Esophagus mucosa (tissue), 1 donor: ENCODE results near the gene MARCHF7. TPM values are rescaled to one million over a fixed set of nuclear protein-coding genes. Genes with fewer than 3 reads are reported as not detected.
"Not testable (repeated sequence)": the region's sequence is repeated elsewhere in the genome, so short reads cannot be mapped to it uniquely, and the experiment has no call there.

ENCODE experiments used
- ATAC-seq: fragments of 200-7000 bp; cut with Tn5 transposase; one replicate; pipeline ENCODE4 v1.9.1; 2020
- total RNA-seq: library from RNA; stranded (reverse); gene quantifications from one replicate; pipeline ENCODE4 v1.2.4, GENCODE V29; 2023
- donor health status: DM: yes; HTN: yes; CAD: no.

MARCHF7 gene, protein sequence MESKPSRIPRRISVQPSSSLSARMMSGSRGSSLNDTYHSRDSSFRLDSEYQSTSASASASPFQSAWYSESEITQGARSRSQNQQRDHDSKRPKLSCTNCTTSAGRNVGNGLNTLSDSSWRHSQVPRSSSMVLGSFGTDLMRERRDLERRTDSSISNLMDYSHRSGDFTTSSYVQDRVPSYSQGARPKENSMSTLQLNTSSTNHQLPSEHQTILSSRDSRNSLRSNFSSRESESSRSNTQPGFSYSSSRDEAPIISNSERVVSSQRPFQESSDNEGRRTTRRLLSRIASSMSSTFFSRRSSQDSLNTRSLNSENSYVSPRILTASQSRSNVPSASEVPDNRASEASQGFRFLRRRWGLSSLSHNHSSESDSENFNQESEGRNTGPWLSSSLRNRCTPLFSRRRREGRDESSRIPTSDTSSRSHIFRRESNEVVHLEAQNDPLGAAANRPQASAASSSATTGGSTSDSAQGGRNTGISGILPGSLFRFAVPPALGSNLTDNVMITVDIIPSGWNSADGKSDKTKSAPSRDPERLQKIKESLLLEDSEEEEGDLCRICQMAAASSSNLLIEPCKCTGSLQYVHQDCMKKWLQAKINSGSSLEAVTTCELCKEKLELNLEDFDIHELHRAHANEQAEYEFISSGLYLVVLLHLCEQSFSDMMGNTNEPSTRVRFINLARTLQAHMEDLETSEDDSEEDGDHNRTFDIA
- total RNA-seq = 86.3 TPM

DNA sequence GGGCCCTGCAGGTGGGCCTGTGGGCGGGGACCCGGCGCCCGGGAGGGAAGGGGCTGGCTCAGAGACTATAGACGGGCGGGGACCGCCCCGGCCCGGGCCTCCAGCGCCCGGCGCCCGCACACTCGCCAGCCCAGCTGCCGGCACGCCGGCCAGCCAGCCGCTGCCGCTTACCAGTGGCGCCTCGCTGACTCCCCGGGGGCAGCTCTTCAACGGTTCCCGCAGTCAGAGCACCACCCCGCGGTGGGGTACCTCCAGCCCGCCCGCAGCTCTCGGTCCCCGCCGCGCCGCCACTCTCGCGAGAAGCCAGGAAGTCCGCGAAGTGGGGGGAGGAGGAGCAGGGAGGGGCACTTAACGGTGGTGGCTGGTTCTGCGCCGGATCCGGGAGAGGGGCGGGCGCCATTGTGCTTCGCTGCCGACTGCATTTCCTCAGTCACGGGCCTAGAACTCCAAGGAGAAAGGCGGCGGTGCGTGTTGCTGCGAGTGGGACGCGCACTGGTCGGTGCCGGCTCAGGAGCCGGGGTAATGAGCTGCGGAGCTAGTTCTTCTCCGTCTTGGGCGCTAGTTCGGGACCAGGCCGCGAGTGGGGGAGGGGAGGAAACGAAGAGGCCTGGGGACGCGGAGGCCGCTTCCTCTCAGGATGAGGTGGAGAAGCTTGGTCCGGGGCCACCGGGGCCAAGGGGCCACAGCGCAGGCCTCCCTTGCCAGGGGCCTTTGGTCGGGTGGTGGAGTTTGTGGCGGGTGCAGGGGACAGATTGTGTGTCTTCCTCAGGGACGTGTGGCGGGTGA is at the start of gene MARCHF7:
TSS of gene MARCHF7 (plus strand) at position 364 of the 786 bp plus-strand sequence. CDS start 16,517 bp downstream, outside the sequence.
- ATAC-seq = peak; percentile 97

DNA sequence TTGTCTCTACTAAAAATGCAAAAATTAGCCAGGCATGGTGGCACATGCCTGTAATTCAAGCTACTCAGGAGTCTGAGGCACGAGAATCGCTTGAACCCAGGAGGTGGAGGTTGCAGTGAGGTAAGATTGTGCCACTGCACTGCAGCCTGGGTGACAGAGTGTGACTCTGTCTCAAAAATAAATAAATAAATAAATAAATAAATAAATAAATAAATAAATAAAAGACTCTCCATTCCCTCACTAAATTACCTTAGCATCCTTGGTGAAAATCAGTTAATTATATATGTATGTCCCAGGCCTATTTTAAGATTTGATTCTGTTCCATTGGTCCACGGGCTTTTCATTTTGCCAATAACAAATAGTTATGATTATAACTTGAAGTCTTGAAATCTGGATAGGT is 44.9 kb upstream of the MARCHF7 start:
- not testable (repeated sequence) for ATAC-seq

DNA sequence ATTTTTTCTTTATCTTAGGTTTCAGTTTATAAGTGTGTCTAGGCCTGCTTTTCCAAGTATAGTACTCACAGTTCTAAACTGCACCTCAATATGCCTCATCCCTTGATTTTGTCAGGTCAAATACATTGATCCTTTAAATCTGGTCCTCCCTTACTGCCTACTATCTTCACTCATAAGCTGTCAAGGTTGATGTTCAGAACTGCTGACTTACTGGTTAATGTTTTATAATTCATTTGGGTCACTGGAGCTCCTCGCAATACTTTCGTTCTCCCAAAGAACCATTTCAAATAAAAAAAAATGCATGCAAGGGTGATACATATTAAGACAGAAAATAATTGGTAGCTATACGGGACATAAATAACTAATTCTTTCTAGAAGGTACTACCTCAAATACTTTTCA is 41.3 kb upstream of the MARCHF7 start:
- no peak for ATAC-seq

- no peak for ATAC-seq
These were observed 34.7 kb upstream of the MARCHF7 start for GRCh38 chr2:159677654-159678053.

DNA sequence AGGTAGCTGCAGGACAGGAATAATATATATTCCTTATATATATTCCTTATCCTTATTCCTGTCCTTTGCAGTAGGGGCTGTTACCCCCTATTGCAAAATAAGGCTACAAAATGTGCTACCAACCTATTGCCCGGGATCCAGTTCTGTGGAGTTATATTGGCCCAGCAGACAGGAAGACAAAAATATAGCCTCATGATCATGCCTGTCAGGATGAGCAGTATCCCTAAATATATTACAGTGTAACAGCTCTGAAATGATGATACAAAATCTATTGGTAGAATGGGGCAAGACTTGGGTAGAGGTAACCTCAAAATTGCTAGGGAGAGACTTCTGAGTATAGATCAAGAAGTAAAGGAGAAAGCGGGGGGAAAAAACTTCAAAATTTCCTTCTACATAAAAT is 31.6 kb upstream of the MARCHF7 start:
- ATAC-seq = no peak

GRCh38 chr2:159683817-159684216 is 28.5 kb upstream of the MARCHF7 start:
- ATAC-seq = no peak

GRCh38 chr2:159684796-159685195 is 27.5 kb upstream of the MARCHF7 start:
- no peak for ATAC-seq

GRCh38 chr2:159694500-159695040 is 17.7 kb upstream of the MARCHF7 start:
- ATAC-seq = no peak

DNA sequence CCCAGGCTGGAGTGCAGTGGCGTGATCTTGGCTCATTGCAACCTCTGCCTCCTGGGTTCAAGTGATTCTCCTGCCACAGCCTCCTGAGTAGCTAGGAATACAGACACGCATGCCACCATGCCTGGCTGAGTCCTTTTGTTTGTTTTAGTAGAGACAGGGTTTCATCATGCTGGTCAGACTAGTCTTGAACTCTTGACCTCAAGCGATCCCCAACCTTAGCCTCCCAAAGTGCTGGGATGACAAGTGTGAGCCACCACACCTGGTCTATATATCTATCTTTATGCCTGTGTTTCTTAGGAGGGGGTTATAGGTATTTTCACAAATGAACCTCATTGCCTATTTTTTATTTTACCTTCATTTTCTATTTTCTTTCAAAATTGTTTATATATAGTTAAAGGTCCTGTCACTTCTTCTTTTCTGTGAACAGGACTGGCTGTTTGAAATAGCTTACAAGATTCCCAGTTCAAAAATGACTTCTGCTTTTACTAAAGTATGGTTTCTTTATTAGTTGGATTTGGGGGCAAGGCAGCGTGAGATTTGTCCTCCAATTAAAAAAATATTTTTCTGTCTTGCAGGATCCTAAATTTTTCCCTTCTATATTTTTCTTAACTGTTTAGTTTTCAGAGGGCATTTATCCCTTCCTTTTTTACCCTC is 16.4 kb upstream of the MARCHF7 start:
- no peak for ATAC-seq

- ATAC-seq = no peak
These were observed 8.8 kb upstream of the MARCHF7 start for GRCh38 chr2:159703491-159703890.

DNA sequence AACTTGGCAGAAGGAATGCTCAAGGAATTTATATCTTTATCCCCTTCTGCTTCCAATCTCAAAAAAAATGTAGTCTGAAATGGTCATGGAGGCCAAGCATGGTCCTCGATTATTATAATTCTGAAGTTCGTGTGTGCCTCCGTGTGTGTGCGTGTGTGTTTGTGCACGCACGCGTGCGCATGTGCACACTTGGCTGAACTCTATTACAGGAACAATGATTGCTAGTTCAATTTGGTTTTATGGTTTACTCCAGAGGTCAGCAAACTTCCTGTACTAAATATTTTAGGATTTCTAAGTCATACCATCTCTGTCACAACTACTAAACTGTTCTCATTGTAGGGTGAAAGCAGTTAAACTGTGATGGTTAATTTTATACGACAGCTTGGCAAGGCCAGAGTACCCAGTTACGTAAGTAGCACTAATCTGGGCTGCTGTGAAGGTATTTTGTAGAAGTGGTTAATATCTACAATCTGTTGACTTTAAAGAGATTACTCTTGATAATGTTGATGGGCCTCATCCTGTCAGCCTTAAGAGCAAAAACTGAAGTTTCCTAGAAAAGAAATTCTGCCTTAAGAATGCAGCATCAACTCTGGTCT is 5.8 kb upstream of the MARCHF7 start:
- no peak for ATAC-seq

GRCh38 chr2:159708066-159708760 is 4.1 kb upstream of the MARCHF7 start:
- no peak for ATAC-seq

- ATAC-seq = no peak
These were observed 1.6 kb upstream of the MARCHF7 start for GRCh38 chr2:159710601-159711180.

GRCh38 chr2:159711562-159712142 is 654 bp upstream of the MARCHF7 start:
- ATAC-seq = no peak

DNA sequence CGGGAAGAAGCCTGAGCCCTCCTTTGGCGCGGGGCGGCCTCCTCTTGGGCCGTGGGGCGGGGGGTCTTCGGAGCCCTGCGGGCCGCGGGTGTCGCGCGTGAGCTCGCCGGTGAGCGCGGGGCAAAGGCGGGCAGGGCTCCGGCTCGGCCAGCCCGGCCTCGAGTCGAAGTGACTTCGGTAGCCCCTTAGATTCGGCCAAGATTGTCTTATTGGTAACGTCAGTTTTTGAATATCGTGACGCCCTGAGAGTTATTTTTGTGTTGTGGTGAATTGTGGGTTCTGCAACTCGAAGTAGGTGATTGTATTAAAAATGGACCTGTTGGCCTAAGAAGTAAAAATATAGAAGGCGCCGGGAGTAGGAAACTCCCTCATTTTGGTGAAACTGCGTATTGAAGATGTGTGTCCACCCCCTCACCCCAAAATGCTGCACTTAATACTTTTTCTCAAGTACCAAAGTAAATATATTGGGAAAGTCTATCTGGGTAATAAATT is 669 bp downstream of the MARCHF7 start:
- no peak for ATAC-seq

DNA sequence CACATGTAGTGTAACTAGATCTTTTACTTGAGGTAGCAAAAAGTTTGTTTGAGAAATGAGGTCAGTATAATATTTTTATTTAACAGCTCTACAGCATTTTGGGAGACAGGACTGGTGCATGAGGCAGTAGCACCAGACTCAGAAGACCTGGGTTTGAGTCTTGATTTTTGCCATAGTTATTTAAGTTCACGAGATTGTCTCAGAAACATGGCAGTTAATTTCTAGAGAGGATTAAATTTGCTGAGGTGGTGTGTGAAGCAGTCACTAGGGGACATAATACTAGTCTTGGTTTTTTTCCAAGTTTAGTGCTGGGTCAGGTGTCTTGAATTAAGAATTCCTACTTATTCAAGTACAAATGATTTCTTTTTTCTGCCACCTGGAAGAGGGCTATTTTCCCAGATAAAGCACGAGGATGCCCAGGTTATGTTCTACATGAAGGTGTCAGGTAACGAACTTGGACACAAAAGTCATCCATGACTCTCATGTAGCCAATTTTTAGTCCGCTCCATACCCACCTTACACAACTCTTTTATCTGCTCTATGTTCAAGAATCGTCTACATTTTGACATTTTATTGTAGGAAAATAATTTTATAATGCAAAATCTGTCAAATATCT is 1.4 kb downstream of the MARCHF7 start:
- no peak for ATAC-seq

GRCh38 chr2:159714247-159714930 is 2.1 kb downstream of the MARCHF7 start:
- no peak for ATAC-seq

GRCh38 chr2:159715451-159715850 is 3.1 kb downstream of the MARCHF7 start:
- peak; percentile 62 for ATAC-seq

DNA sequence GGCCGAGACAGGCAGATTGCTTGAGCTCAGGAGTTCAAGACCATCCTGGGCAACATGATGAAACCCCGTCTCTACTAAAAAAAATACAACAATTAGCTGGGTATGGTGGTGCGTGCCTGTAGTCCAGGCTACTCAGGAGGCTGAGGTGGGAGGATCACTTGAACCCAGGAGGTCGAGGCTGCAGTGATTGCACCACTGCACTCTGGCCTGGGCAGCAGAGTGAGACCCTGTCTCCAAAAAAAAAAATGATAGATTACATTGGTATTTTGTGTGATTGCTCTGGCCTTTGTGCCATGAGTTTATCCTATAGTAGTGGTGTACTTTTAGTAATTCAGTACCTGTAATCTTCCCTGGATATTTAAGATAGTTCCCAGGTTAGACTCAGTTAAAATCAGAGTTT is 4.1 kb downstream of the MARCHF7 start:
- ATAC-seq = not testable (repeated sequence)
